GM23248 (cell line): ENCODE data around the gene CHST11.

Source experiments
- EZH2 ChIP-seq: fragments of 200-600 bp; sonication (generic); IDR thresholded peaks from 2 replicates; pipeline ENCODE4 v1.6.1; 2018; ENCODE audit warnings: antibody characterized with exemption, mild to moderate bottlenecking; ENCODE audit not compliant: insufficient read depth, poor library complexity, severe bottlenecking
- EZH2phosphoT487 ChIP-seq: fragments of 200-600 bp; sonication (generic); IDR thresholded peaks from 2 replicates; pipeline ENCODE4 v1.6.1; 2018; ENCODE audit warnings: antibody characterized with exemption, moderate library complexity, mild to moderate bottlenecking, low read depth; ENCODE audit not compliant: insufficient read depth

- no peak for TF ChIP-seq EZH2phosphoT487
- no peak for TF ChIP-seq EZH2
These were observed 11.6 kb downstream of the CHST11 start for GRCh38 chr12:104468371-104468770.
